GM18508 (cell line): Measurements from ENCODE around the gene EZH1.

Experiments
- ATAC-seq: cut with Tn5 transposase; IDR thresholded peaks from one replicate; pipeline ENCODE4 v1.9.1; 2021; ENCODE audit warnings: moderate number of reproducible peaks; ENCODE audit not compliant: insufficient read depth, unreplicated experiment

The EZH1 gene

DNA sequence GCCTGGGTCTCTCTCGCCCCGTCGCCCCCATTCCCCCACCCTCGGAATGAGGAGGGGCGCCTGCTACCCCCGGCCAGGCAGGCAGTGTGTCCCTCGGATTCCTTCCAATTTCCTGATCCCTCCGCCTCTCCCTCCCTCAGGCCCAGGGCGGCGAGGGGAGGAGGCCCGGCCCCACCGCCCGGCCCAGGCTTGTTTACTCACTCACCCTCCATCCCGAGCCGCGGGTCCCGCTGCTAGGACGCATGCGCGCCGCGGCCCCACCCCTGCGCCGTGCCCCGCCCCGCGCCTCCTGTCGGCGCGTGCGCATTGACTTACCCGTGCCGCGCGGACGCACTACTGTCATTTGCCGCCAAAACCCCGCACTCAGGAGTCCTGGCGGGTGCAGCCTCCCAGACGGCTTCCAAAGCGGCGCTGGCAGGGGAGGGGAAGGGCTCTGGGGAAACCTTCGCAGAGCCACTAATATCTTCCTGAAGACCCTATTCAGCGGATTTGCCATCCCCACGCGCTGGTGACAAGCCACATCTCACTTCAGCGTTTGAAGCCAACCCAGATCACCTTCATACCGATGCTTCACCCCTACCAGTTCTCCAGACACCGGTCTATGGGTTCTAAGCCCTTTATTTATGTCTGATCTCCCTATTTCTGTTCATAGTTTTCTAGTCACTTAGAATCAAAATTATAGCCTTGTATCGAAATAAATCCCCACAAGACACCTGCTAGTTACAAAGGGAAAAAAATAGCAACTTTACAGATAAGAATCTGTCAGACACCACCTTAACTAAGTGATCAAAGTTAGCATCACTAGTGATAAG is at the start of gene EZH1:
Gene EZH1, minus strand, starts transcription at position 235 of the 812 bp plus-strand sequence. CDS start 16,099 bp downstream, outside the sequence.
- ATAC-seq, result no peak

DNA sequence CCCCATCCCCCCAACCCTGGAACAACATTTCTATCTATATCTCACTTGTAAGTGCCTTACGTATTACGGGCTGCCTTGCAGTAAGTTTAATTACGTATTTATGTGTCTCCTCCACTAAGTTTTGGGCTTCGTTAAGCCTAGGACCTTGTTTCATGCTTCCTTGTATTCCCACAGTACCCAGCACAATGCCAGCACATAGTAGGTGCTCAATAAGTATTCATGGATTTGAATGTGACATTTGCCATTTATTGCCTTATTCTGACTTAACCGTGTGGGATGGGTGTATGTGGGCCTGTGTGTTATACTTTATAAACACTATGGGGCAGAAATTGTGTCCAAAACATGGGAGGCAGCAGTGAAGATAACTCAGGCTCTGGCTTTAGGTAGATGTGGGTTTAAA is 47.7 kb upstream of the EZH1 start:
- no peak for ATAC-seq

DNA sequence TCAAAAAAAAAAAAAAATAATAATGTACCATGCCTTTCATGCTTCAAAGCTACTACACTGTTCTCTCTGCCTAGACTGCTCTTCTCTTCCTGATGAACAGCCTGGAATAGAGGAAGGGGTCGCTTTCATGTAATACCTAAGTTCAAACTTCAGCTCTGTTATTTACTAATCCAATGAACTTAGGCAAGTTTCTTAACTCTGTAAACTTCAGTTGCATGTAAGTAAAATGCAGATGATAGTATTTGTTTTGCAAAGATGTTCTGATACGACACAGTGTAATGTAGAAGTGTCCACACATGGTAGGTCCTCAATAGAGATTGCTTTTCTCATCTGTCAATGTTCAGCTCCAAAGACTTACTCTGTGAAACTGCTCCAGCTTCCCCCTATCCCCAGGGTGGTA is 47.1 kb upstream of the EZH1 start:
- no peak for ATAC-seq

DNA sequence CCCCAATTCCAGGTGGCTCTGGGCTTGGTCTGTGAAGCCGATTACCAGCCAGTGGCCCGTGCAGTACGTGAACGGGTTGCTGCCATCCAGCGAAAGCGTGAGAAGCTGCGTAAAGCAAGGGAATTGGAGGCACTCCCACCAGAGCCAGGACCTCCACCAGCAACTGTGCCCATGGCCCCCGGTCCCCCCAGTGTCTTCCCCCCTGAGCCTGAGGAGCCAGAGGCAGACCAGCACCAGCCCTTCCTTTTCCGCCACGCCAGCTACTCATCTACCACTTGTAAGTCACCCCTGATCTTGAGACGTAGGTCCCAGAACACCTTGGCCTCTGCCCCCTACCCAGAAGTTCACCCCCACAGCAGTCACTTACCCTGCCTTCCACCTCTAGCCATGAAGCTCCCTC is 42.4 kb upstream of the EZH1 start:
- ATAC-seq, result no peak

GRCh38 chr17:42784811-42785592 is 40.2 kb upstream of the EZH1 start:
- ATAC-seq, result no peak

GRCh38 chr17:42784409-42784808 is 39.6 kb upstream of the EZH1 start:
- no peak for ATAC-seq

- no peak for ATAC-seq
Measured at GRCh38 chr17:42783791-42784138, 38.9 kb upstream of the EZH1 start.

DNA sequence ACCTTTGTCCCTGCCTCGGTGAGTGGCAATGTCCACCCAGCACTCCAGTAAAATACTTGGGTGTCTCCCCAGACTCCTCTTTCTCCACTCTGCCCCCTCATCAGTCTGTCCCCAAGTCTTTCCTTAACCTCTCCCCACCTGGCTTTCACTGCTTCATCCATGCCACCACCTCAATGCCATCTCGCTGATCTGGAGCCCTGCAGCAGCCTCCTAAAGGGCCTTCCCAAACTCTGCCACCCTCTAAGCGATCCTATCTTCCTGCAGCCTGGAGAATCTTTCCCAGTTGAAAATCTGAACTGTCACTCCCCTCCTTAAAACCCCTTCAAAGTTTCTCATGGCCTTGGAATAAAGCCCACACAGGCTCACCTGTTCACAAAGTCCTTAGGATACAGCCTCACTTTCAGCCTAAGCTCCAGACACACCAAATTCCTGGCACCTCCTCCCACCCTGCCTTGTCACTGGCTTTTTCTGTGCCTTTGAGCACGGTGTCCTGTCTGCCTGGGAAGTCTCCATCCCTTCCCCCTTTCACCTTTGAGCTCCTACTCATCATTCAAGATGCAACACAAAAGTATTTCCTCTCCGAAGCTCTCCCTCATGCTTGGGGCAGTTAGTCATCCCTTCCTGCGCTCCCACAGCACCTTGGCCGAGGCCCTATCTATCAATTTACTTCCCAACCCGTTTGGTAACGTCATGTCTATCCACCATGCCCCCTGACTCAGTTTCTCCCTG is 38.4 kb upstream of the EZH1 start:
- no peak for ATAC-seq

- no peak for ATAC-seq
Measured at GRCh38 chr17:42782166-42783061, 37.6 kb upstream of the EZH1 start.

- no peak for ATAC-seq
Measured at GRCh38 chr17:42781639-42782165, 36.9 kb upstream of the EZH1 start.

DNA sequence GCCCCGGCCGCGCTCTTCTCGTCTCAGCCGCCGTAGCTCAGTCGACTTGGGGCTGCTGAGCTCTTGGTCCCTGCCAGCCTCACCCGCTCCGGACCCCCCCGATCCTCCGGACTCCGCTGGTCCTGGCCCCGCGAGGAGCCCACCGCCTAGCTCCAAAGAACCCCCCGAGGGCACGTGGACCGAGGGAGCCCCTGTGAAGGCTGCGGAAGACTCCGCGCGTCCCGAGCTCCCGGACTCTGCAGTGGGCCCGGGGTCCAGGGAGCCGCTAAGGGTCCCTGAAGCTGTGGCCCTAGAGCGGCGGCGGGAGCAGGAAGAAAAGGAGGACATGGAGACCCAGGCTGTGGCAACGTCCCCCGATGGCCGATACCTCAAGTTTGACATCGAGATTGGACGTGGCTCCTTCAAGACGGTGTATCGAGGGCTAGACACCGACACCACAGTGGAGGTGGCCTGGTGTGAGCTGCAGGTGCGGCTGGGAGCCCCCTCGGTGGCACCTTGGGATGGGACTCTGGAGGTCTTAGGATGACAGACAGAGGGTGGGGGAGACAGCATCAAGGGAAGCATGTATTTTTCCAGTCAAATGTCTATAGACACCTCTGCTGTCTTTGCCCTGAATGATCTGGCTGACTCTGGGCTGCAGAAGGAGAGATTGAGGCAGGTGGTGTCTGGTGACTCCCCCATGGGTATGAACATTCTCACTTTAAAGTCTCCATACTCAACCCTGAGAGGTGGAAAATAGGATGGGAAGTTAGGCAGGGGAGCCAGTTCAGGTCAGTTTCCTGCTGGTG is 36.2 kb upstream of the EZH1 start:
- no peak for ATAC-seq

DNA sequence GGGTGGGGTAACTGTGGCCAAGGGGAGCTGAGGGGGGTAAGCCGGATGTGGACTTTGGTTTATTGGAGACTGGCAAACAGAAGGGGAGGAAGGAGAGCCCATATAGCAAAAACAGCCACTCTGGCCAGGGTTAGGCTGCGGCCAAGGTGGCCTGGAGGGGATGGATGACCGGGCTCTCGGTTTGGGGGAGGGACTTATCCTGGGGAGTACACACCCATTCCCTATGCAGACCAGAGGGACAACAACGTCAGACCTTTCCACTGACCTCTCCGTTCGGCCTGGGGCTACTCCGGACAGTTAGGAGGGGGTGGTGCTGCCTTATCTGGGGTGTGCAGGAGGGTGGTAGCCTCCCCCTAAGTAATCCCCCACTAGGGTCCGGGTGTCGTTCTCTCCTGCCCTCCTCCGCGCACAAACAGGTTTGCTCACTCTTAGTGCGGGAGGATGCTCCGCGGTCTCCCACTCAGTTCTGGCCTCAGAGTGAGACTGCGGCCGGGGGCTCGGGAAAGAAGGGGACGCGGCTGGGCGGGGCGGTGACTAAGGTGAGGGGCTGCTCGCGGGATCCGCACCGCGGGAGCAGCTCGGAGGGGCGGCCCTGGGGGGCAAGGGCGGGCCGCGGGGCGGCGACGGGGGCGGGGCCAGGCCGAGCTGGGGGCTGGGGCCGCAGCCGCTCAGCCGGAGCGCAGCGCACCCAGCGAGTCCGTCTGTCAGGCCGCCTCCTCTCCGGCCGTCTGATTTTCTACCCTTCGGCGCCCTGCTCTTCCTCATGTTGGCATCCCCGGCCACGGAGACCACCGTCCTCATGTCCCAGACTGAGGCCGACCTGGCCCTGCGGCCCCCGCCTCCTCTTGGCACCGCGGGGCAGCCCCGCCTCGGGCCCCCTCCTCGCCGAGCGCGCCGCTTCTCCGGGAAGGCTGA is 35.4 kb upstream of the EZH1 start, which contains the start of gene WNK4:
Gene WNK4, plus strand, starts transcription at position 675 of the 915 bp plus-strand sequence. Its CDS starts 89 bp downstream, at position 764.
- no peak for ATAC-seq

DNA sequence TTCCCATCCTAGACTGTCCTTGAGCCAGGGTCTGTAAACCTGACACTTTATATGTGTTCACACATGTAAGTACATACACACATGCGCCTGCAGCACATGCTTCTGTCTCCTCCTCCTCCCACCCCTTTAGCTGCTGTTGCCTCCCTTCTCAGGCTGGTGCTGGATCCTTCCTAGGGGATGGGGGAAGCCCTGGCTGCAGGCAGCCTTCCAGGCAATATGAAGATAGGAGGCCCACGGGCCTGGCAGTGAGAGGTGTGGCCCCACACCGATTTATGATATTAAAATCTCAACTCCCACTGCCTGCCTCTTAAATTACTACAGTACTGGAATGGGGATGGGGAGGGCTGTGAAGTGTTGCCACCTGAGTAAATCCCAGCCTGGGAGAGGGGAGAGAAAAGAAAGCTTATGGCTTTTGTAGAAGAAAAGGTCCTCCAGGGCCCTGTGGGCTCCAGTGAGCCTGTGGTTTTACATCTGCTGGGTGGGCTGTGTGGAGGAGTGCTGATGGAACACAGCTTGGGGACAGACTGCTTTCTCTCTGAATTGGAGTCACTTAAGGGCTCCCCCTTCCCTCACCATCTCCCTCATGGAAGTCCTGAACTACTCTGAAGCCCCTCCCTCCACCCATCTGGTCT is 34.6 kb upstream of the EZH1 start:
- no peak for ATAC-seq

GRCh38 chr17:42778570-42778969 is 33.7 kb upstream of the EZH1 start:
- no peak for ATAC-seq

GRCh38 chr17:42775534-42776098 is 30.8 kb upstream of the EZH1 start:
- no peak for ATAC-seq

DNA sequence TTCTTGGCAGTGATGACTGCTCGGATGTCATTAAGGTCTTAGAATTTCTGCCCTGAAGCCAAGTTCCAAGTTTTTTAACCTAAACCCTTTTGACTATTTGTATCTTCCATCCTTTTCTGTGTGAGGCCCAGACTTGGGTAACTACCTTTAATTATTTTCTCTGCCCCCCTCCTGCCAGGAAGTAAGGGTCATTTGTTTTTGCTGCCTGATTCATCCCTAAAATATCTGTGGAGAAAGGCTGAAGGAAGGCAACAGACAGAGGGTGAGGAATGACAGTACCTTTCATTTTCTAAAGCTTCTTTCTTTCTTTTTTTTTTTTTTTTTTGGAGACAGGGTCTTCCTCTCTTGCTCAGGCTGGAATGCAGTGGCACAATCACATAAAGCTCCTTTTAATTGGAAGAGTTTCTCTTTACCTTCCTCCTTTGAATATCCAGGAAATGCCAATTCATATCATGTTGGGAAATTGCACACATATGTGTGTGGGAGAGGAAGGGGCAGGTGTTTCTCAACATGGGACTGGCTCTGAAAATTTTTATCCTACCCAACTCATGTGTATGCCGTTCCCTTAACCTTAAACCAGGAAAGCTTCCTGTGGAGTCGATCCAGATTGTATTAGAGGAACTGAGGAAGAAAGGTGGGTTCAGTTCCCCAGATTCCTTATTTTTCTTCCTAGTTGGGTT is 29.4 kb upstream of the EZH1 start:
- ATAC-seq, result no peak
